DMS114 treated with DMSO at 0.1 percent for 48 hours (cell line): ENCODE measurements around the gene GM2A.
"Not testable (repeated sequence)": the region's sequence is repeated elsewhere in the genome, so short reads cannot be mapped to it uniquely, and the experiment has no call there.

Experiments
- DNase-seq: peaks from one replicate; lab custom pipeline; 2025; ENCODE audit not compliant: unreplicated experiment; lab: John Stamatoyannopoulos, UW

GM2A gene

DNA sequence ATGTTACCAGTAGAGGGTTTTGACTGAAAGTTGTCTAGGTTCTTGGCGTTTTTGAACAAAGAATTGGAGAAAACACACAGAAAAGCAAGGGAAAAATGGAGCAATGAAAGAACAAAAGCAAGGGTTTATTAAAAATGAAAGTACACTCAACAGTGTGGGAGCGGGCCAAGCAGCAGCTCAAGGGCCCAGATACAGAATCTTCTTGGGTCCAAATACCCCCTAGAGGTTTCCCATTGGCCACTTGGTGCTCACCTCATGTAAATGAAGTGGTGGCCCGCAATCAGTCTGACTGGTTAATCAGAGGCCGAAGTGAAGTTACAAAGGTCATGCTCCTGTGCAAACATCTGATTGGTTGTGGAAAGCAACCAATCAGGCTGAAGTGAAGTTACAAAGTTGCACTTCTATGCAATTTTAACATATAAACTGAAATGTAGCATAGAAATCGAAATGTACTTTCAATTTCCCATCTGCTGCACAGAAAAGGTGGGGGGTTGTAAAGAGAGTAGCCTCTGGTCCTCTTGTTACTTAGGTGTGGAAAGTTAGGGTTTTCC lies 1.9 kb upstream of the GM2A start:
- no peak for DNase-seq

DNA sequence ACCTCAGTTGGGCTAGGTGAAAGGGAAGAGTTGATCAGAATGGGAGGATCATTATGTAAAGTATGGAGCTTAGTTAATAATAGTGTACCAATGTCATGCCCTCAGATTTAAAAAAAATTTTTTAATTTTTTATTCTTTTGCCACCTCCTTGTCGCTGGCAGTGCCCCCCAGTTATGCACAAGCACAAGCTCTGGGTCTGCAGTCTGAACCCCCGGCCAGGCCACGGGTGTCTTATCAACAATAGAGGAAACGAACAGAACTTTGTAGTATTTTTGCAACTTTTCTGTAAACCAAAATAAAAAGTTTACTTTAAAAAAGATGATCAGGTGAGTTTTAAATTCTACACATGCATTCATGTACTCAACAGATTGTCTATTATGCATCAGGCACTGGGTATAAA lies 1.4 kb upstream of the GM2A start:
- no peak for DNase-seq

DNA sequence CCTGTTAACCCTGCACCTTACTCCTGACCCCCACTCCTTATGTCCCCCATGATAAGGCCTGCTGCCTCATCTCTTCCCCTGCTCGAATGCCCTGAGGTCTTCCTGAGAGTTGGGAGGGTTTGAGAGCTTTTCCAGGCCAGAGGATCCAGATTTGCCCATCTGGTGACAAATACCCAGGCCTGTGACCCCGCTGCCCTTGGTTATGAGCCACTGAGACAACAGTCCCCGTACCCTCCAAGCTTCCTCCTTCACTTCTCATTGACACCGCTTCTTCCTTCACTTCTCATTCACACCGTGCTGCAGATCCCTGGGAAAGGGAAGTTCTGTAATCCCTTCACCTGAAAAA lies 593 bp downstream of the GM2A start:
- no peak for DNase-seq

DNA sequence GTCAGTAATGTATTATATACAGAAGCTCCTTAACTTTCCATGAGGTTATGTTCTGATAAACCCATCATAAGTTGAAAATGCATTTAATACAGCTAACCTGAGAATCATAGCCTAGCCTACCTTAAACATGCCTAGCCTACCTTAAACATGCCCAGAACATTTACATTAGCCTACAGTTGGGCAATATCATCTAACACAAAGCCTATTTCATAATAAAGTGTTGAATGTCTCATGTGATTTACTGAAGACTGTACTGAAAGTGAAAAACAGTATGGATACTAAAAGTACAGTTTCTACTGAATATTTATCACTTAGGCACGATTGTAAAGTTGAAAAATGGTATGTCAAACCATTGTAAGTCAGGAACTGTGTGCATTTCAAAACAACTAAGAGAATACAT lies 1.6 kb downstream of the GM2A start:
- no peak for DNase-seq

DNA sequence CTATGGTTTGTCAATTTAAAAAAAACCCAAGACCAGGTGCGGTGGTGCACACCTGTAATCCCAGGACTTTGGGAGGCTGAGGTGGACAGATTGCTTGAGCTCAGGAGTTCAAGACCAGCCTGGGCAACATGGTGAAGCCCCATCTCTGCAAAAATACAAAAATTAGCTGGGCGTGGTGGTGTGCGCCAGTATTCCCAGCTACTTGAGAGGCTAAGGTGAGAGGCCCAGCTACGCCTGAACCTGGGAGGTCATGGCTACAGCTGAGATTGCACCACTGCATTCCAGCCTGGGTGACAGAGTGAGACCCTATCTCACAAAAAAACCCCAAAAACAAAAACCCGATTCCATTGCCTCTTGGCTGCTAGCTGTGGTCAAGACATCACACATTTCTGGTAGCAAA lies 2.0 kb downstream of the GM2A start:
- not testable (repeated sequence) for DNase-seq

DNA sequence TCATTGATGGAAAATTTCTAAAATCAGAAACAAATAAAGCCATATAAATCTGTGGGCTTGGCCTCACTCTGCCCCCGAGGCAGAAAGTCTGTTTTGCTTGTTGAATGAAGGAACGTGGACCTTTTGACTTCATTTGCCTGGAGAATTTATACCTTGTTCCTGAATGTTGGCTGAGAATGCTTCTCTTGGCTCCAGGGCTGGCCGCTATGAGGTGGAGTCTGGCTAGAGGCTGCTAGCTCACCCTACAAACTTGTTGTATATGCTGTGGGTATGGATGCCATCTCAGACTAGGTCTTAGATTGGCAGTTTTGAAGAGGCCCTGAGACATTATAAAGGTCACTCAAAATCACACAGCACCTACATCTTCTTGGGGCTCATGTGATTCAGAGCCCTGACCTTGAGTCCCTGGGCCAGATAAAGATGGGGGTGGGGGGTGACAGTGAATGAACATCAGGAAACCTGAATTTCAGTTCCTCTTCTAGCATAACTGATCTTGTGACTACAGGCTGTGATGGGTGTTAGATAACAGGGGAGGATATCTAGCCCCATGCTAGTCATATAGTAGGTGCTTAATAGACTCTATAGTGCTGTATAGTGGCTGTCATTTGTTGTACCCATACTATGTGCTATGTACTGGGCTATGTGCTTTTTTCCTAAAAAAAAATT lies 2.8 kb downstream of the GM2A start:
- DNase-seq = no peak

DNA sequence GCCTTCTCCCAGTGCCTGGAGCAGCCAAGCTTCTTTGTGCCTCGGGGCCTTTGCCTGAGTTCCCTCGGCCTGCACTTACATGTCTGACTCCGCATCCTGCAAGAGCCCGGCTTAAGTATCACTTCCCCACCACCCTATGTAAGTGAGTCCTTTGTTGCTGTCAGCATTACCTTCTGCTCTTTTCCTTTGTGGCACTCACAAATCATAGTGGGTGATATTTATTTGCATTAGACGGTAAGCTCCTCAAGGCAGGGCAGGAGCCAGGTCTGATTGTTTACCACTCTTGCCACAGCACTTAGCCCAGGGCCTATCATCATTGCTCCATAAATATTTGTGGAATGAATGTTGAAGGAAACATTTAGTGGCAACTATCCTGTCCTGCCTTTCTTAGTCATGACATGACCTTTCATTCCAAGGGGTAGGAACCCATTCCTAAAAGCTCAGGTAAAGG lies 4.8 kb downstream of the GM2A start:
- DNase-seq = no peak

DNA sequence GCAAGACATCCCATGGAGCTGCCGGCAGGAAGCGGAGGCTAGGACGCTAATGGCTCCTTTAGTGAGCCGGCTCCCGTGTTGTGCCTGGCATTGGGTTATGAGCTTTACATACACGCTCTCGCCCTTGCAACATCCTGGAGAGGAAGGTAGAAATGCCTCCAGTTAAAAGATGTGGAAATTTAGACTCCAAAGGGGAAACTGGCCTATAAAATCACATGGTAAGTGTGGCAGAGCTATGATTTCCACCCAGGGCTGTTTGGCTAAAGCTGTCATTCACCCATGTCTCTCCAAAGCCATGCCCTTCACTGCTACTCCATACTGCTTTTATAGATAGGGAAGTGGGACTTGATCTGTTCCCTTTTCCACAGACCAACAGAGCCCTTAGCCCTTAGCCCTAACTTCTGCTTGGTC lies 5.2 kb downstream of the GM2A start:
- DNase-seq = no peak

DNA sequence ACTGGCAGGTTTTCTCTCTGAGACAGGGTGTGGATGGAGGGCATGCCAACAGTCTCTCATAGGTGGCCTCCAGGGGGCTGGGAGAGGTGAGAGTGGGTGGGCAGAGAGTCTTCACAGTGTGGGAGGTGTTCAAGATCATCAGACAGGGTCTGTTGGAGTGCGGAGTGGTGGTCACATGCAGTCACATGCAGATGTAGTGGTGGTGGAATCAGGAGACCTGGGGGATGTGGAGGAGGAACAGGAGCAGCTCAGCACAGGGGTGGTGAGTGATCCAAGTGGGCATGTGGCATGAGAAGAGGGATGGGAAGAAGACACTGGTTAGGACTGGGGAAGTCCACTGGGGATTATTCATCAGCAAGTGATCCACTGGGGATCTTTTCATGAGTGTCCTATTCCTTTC lies 5.8 kb downstream of the GM2A start:
- no peak for DNase-seq

DNA sequence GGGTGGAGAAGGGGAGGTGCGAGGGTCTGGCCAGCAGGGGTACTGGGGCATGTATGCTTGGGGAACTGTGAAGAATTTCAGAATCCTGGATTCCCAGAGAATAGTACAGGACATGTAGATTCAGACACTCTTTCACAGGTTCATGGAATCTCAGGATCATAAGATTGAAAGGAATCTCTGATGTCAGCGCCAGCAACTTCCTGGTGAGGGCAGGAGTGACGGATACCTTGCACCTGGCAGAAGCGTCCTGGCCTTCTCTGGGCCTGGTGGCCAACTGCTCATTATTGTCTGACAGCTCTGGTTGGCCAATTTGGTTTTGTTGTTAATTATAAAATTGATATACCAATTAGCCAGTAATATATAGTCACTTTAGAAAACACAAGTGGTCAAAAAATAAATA lies 6.9 kb downstream of the GM2A start:
- DNase-seq = no peak

DNA sequence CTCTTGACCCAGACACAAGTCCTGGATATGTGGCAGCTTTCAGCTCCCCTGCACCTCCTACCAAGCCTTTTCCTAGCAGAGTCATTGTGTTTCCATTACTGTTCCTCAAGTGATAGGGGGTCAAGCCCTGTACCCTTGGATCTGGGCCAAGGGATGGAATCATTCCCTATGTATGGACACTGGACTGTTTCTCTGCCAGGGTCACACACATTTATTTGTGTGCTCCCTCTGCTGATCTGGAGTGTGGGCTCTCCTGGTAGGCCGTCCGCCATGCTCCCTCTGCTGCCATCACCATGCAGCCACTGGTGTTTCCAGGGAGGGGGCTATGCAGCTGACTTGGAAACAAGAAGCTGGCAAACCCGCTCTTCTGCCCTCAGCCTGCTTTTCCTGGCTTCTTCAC lies 9.5 kb downstream of the GM2A start:
- DNase-seq = no peak

DNA sequence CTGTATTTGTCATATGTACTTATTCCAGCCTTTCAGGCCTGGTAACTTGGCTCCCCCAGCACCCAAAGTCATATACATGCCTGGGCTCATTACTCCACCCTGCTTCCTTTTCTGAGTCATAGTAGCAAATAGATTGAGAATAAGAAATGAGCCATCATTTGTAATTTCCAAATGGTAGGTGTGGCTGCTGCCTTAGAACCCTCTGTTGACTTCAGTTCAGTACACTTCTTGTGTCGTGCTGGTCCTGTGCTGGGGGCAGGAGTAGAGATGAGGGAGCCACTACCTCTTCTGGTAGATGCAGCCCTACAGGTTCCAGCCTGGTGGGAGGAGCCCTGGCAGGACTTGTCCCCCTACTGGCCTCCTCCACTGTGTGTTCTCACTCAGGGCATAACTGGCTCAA lies 11.1 kb downstream of the GM2A start:
- no peak for DNase-seq

DNA sequence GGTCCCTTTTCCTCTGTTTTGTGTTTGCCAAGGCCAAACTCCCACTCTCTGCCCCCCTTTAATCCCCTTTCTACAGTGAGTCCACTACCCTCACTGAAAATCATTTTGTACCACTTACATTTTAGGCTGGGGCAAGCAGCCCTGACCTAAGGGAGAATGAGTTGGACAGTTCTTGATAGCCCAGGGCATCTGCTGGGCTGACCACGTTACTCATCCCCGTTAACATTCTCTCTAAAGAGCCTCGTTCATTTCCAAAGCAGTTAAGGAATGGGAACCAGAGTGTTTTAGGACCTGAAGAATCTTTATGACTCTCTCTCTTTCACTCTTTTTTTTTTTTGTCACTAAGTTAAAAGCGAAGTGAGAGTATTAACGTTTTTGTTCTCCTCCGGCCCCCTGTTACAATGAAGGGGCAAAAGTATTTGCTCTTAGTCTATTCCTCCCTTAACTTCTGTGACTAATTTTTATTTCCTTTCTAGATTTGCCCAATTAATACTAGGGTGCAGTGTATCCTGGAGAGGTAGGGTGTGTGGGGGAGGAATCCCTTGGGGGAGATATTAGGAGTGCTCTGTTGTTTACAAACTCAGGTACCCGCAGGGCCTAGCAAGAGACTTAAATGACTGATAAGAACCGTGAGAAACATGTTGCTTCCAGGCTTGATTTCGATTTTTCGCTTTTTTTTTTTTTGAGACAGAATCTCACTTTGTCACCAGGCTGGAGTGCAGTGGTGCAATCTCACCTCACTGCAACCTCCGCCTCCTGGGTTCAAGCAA lies 14.7 kb downstream of the GM2A start:
- no peak for DNase-seq

DNA sequence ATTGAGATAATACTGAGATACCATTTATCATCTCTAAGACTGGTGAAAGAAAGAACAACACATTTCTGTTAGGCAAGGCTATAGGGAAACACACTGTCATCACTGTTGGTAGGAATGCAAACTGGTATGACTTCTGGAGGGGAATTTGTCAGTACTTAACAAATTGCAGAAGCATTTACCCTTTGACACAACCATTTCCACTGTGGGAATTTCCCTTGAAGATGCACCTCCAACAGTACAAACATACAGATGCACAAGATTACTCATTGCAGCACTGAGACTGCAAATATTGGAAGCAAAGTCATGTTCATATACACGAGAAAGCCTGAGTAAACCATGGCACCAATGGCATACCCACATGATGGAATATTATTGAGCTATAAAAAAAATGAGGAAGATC lies 17.6 kb downstream of the GM2A start:
- DNase-seq = no peak

DNA sequence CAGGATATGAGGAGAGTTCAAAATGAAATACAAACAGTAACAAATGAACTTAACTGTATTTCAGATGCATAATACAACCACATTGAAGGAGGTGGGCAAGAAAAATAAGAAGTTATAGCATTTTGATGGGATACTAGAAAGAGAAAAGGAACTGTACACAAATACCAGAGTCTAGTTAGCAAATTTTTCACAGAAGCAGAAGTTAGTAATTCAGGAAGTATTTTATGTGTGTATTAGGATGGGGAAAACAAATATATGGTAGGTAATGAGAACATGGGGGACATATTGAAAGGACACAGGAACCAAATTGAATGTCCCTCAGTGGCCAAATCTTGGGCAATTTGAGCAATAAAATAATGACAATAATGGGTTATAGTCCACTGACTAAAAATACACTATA lies 18.4 kb downstream of the GM2A start:
- DNase-seq = no peak

DNA sequence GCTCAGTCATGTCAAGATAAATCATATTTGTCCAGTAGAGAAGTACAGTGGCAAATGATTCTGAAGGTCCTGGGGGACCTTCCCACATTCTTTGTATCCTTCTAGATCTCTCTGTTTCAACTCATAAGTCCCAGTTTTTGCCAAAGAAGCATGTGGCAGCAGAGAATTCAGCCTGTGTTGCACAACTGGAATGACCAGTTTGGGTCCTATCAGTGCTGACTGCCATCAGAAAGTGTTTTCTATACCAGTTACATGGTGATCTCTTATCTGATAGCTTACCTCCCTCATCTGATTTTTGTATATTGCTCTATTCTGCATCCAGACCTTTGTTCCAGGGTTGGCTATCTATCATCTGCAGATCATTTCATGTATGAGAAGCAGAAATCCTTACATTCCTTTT lies 21.7 kb downstream of the GM2A start:
- DNase-seq = no peak

DNA sequence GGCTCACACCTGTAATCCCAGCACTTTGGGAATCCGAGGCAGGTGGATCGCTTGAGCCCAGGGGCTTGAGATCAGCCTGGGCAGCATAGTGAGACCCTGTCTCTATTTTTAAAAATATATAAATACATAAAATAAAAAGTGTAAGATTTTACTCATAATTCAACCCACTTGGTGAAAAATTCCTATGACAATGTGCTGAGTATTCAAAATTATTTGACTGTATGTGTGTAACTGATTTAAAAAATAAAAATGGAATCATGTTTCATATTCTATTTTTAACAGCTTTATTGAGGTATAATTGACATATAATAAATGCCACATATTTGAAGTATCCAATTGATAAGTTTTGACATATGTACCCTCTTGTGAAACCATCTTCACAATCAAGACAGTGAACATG lies 22.8 kb downstream of the GM2A start:
- DNase-seq = no peak

DNA sequence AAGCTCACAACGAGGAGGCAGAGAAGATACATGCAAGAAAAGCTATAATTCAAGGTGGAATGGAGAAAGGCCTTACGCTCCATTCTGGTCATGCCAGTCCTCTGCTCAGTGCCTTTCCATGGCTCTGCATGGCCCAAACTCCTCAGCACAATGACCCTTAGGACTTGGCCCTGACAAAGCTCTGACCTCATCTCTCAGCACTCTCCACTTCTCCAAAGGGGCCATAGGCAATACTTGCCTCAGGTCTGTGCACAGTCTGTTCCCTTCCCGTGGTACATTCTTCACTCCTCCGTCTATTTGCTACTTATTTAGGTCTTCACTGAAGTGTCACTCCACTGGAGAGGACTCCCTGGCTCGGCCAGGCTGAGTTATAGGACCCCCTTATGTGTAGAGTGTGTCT lies 25.9 kb downstream of the GM2A start:
- DNase-seq = no peak

DNA sequence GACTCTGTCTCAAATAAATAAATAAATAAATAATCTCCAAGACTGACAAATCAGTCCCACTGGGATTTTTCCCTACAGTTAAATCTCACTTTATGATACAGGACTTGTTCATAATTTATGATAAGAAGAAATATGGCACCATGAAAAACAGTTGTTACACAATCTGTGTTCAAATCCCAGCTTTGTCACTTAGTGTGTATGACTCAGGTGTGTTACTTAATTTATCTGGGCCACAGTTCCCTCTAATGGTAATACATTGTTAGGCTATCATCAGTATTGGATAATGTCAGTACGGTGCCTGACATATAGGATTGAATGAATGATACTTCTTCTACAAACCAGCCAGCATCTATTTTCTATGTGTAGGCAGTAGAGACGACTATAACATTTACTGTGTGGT lies 27.5 kb downstream of the GM2A start:
- DNase-seq = no peak

DNA sequence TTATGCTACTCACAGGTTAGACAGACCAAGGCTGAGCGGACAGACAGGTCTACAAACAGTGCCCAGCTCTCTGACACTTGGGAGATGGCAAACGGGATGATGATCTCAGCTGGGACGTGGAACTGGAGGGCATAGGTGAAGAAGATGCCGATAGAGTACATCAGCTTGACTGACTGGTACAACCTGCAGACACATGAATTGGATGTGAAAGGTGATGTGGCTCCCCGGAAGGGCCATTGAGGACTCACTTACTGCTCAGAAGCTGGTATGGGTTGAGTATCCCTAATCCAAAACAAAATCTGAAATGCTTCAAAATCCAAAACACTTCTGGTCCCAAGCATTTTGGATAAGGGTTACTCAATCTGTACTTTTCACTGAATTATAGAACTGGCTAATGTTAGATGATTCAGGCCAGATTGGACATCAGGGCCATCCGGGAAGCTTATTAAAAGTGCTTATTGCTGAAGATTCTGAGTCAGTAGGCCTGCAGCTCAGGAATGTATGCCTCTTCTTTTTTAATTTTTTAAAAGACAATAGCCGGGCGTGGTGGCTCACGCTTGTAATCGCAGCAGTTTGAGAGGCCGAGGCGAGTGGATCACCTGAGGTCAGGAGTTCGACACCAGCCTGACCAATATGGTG lies 28.1 kb downstream of the GM2A start:
- no peak for DNase-seq

DNA sequence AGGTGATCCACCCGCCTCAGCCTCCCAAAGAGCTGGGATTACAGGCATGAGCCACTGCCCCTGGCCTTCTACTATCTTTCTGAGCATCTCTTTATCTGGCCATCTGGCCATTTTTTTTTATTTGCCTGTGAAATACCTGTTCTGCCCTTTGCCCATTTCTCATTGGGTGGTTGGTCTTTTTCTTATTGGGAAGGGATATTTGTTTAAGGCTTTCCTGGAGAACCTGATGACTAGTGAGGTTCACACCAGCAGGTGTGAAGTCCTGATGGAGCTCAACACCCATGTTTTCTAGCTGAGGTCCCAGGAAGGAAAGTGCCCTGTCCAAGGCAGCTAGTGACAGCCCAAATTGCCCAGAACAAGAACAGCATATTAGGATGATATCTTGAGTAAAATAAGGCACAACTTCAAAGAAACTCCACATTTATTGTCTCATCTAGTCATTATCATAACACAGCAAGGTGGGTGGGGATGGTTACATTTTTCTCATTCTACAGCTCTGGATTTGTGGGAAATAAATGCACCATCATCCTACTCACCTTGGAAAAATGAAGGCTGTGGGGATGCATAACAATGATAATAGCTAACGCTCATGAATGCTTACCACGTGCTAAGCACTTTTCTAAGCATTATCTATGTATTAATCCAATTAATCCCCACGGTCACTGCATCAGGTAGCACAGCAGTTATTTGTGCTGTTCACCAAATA lies 30.3 kb downstream of the GM2A start:
- DNase-seq = no peak
